ENCODE data around the gene ZSCAN5C. TPM values are rescaled to one million over a fixed set of nuclear protein-coding genes. Genes with fewer than 3 reads are reported as not detected.
"Not testable (repeated sequence)": the region's sequence is repeated elsewhere in the genome, so short reads cannot be mapped to it uniquely, and the experiment has no call there.

The ZSCAN5C gene
- not detected in 2 replicates for total RNA-seq

- DNase-seq (ENCODE audit: low read depth, low spot score) = no peak
These were observed at the start of gene ZSCAN5C for GRCh38 chr19:56201973-56202372. ZSCAN5C (plus strand) TSS chr19:56202273; CDS start chr19:56205914, 3,641 bp downstream.

- no peak for DNase-seq (ENCODE audit: low read depth, low spot score)
These were observed 49.4 kb upstream of the ZSCAN5C start for GRCh38 chr19:56152644-56153043.

- no peak for DNase-seq (ENCODE audit: low read depth, low spot score)
These were observed 48.6 kb upstream of the ZSCAN5C start for GRCh38 chr19:56153507-56153906.

GRCh38 chr19:56155124-56155687, 46.9 kb upstream of the ZSCAN5C start:
- no peak for DNase-seq (ENCODE audit: low read depth, low spot score)

- no peak for DNase-seq (ENCODE audit: low read depth, low spot score)
These were observed 45.3 kb upstream of the ZSCAN5C start for GRCh38 chr19:56156768-56157167.

GRCh38 chr19:56158170-56158757, 43.8 kb upstream of the ZSCAN5C start:
- DNase-seq (ENCODE audit: low read depth, low spot score) = no peak

- no peak for DNase-seq (ENCODE audit: low read depth, low spot score)
These were observed 43.0 kb upstream of the ZSCAN5C start for GRCh38 chr19:56159009-56159559.

- DNase-seq (ENCODE audit: low read depth, low spot score) = no peak
These were observed 42.3 kb upstream of the ZSCAN5C start for GRCh38 chr19:56159622-56160271.

GRCh38 chr19:56161534-56161933, 40.5 kb upstream of the ZSCAN5C start:
- DNase-seq (ENCODE audit: low read depth, low spot score) = no peak

- peak; percentile 32 for DNase-seq (ENCODE audit: low read depth, low spot score)
These were observed 39.8 kb upstream of the ZSCAN5C start for GRCh38 chr19:56162258-56162657.

- DNase-seq (ENCODE audit: low read depth, low spot score) = no peak
These were observed 39.0 kb upstream of the ZSCAN5C start for GRCh38 chr19:56163097-56163496.

GRCh38 chr19:56167064-56167578, 35.0 kb upstream of the ZSCAN5C start:
- DNase-seq (ENCODE audit: low read depth, low spot score) = no peak

- no peak for DNase-seq (ENCODE audit: low read depth, low spot score)
These were observed 31.8 kb upstream of the ZSCAN5C start for GRCh38 chr19:56170261-56170660.

- no peak for DNase-seq (ENCODE audit: low read depth, low spot score)
These were observed 28.0 kb upstream of the ZSCAN5C start for GRCh38 chr19:56174086-56174485.

- DNase-seq (ENCODE audit: low read depth, low spot score) = no peak
These were observed 27.5 kb upstream of the ZSCAN5C start for GRCh38 chr19:56174550-56174949.

GRCh38 chr19:56175861-56176307, 26.2 kb upstream of the ZSCAN5C start, which contains the start of gene GALP:
GALP (plus strand) TSS chr19:56176008; CDS start chr19:56177109, 1,101 bp downstream.
- DNase-seq (ENCODE audit: low read depth, low spot score) = not testable (repeated sequence)

- DNase-seq (ENCODE audit: low read depth, low spot score) = not testable (repeated sequence)
These were observed 25.8 kb upstream of the ZSCAN5C start for GRCh38 chr19:56176310-56176709.

GRCh38 chr19:56176881-56177280, 25.2 kb upstream of the ZSCAN5C start:
- DNase-seq (ENCODE audit: low read depth, low spot score) = no peak

GRCh38 chr19:56177564-56178243, 24.4 kb upstream of the ZSCAN5C start:
- DNase-seq (ENCODE audit: low read depth, low spot score) = no peak

GRCh38 chr19:56189785-56190184, 12.3 kb upstream of the ZSCAN5C start:
- DNase-seq (ENCODE audit: low read depth, low spot score) = no peak

- no peak for DNase-seq (ENCODE audit: low read depth, low spot score)
These were observed 11.0 kb upstream of the ZSCAN5C start for GRCh38 chr19:56191115-56191514.

GRCh38 chr19:56191711-56192110, 10.4 kb upstream of the ZSCAN5C start:
- DNase-seq (ENCODE audit: low read depth, low spot score) = no peak
